Heart right ventricle (tissue), 16 donors: ENCODE data around the gene CREB3L2. TPM values are rescaled to one million over a fixed set of nuclear protein-coding genes. Genes with fewer than 3 reads are reported as not detected.
A peak's percentile ranks its signal among the peaks of the same experiment; 100 is the strongest.

Source experiments
- ATAC-seq, 8 donors: fragments of 200-7000 bp; cut with Tn5 transposase; one replicate each; pipeline ENCODE4 v1.9.1; 2020; ENCODE audit warnings: mild to moderate bottlenecking in 8 of 8, moderate library complexity in 8 of 8, moderate number of reproducible peaks in 1 of 8
- DNase-seq, 2 donors: peaks; one replicate each; pipeline ENCODE4 v3.0.0-alpha.2; 2020
- H3K27ac ChIP-seq, 10 donors: fragments of 200-600 bp; sonication (generic) in 2 of 10; one replicate each; pipeline versions ENCODE4 v1.5.0 to v1.8.0; 2020 to 2022; ENCODE audit warnings: mild to moderate bottlenecking in 3 of 10
- H3K27me3 ChIP-seq, 7 donors: fragments of 200-600 bp; one replicate each; pipeline ENCODE4 v1.8.0; 2021 to 2022; ENCODE audit warnings: mild to moderate bottlenecking in 2 of 7
- H3K36me3 ChIP-seq, 9 donors: fragments of 200-600 bp; sonication (generic) in 1 of 9; one replicate each; pipeline versions ENCODE4 v1.5.0 to v1.8.0; 2020 to 2022; ENCODE audit warnings: mild to moderate bottlenecking in 2 of 9
- H3K4me1 ChIP-seq, 9 donors: fragments of 200-600 bp; sonication (generic) in 1 of 9; one replicate each; pipeline versions ENCODE4 v1.5.0 to v1.8.0; 2020 to 2022; ENCODE audit warnings: mild to moderate bottlenecking in 4 of 9
- H3K4me3 ChIP-seq, 10 donors: fragments of 200-600 bp; sonication (generic) in 2 of 10; one replicate each; pipeline versions ENCODE4 v1.5.0 to v1.8.0; 2020 to 2022; ENCODE audit warnings: mild to moderate bottlenecking in 7 of 10, moderate library complexity in 2 of 10
- H3K9me3 ChIP-seq, 11 donors: fragments of 200-600 bp in 10 of 11; sonication (generic) in 2 of 11; one replicate each; pipeline versions ENCODE4 v1.5.0 to v1.8.0; 2013 to 2022; ENCODE audit warnings: mild to moderate bottlenecking in 2 of 11, control low read depth in 1 of 11, moderate library complexity in 1 of 11
- WGBS, 2 donors: extraction: QIAGEN DNeasy Blood & Tissue Kit; methylation state at CpG; one replicate each; pipeline ENCODE4 v1.1.7; 2013; ENCODE audit warnings: inconsistent platforms in 1 of 2; 5-methylcytosine and 5-hydroxymethylcytosine counted together
- intact Hi-C, 10 donors: fragments of 100-400 bp; cut with DNase I; formaldehyde crosslinking; loops; one replicate each; pipeline versions ENCODE4 v1.11.1 to v1.14.2; 2022
- polyA plus RNA-seq, 2 donors: library from polyadenylated mRNA; stranded (reverse); fragments of 200-250 nt; gene quantifications; one replicate each; pipeline ENCODE4 v1.2.3, GENCODE V29; 2013
- total RNA-seq, 10 donors: library from RNA; stranded (reverse); fragmentation: NEBNext Ultra II Directional in 3 of 10; extraction: Animal tissue kit (Norgen Biotek cat#: 25700) in 3 of 10; gene quantifications; one replicate each; pipeline versions ENCODE4 v1.2.1 to v1.2.4, GENCODE V29; 2021 to 2023
- TF ChIP-seq, protein P1 (sequence below), 9 donors: fragments of 200-600 bp; sonication (generic) in 2 of 9; IDR thresholded peaks; one replicate each; pipeline versions ENCODE4 v1.5.0 to v1.8.0; 2021 to 2022; ENCODE audit warnings: antibody characterized with exemption in 9 of 9, mild to moderate bottlenecking in 5 of 9, moderate library complexity in 1 of 9
- donor health status: Arrhythmogenic right ventricular cardiomyopathy.
- donor health status: ischemic (EF 13 %, LVEDD 7.1; RV severe dilation, severe dysfunction).
- donor health status: healthy with polysubstance abuse.
- donor health status: DM: no; HTN: yes; CAD: no.
- donor health status: DM: no; HTN: no; CAD: no.
- donor health status: ischemic (EF 25% LVEDD 6.9; RV normal size, moderate dysfunction).
- donor health status: ischemic (EF 25% LVEDD 5.7; RV mildly dilated, moderate dysfunction).
- donor health status: healthy.
- donor health status: DM: yes; HTN: yes; CAD: no.
- donor health status: Ischemic cardiomyopathy.
- donor health status: ischemic (EF 35%, LVEDD 5.7; RV mildly dilated, moderate dysfunction).
- donor health status: nonischemic (EF 11% LVEDD 7.7; RV severe dilation, severe dysfunction).
- donor health status: DM: yes; HTN: yes; CAD: no.
- donor health status: PGD.
- donor health status: ischemic (EF 29% LVEDD 5.4; RV normal size, mild dysfunction).
- donor health status: nonischemic (EF 23%, LVEDD 6.1; RV moderate dilation, normal function).

CREB3L2 gene
- total and polyA plus RNA-seq, 12 donors, result 4.2 to 34.2 (median 23.3) TPM

DNA sequence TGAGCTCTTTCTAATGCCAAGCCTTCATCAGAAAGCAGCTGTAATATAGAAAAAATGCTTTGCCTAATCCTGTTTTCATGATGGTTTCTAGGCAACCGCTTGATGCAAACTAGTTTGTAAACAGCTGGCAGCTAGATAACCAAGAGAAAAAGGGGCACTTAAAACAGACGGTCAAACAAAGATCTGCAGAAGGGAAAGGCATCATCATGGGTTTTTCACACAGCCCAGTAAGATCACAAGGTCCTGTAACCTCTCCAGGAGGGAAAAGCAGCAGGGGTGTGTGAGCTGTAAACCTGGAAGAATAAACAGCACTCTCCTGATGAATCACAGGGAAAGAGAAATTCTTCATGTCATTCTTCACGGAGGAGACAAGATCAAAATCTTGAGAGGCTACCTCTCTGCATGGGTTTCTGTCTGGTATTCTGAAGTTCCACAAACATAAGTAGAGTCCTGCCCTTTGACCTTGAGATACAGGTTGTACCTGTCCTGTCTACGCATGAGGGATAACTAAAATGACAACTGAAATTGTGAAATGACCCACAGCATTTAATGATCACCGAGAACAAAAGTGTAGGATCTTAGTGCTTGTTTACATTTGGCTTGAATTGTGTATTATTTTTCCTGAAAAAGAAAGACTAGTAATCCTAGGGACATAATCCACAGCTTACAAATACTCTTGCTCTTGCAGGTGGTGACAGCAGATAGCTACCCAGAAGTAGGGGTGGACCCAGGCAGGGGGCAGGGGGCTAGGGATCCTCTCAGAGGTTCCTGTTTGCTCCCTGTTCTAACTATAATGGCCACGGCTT is 48.0 kb downstream of the CREB3L2 start:
- TF ChIP-seq, protein P1, sequence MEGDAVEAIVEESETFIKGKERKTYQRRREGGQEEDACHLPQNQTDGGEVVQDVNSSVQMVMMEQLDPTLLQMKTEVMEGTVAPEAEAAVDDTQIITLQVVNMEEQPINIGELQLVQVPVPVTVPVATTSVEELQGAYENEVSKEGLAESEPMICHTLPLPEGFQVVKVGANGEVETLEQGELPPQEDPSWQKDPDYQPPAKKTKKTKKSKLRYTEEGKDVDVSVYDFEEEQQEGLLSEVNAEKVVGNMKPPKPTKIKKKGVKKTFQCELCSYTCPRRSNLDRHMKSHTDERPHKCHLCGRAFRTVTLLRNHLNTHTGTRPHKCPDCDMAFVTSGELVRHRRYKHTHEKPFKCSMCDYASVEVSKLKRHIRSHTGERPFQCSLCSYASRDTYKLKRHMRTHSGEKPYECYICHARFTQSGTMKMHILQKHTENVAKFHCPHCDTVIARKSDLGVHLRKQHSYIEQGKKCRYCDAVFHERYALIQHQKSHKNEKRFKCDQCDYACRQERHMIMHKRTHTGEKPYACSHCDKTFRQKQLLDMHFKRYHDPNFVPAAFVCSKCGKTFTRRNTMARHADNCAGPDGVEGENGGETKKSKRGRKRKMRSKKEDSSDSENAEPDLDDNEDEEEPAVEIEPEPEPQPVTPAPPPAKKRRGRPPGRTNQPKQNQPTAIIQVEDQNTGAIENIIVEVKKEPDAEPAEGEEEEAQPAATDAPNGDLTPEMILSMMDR (IDR thresholded peaks at IDR 0.05), result no peak
- intact Hi-C loops, result loop anchor here in 1 of 10 donors (5.0 kb wide), 1 partner anchor 33 kb away; no protein-coding TSS in a partner anchor
- Histone ChIP-seq H3K36me3 (peaks cover 0 to 19% (median 0%) of the 10 kb centered on the region in 9 donors), H3K4me3 (no peak overlapping the region), H3K9me3 (no peaks in the 10 kb centered on the region), H3K27me3 (no peaks in the 10 kb centered on the region), H3K27ac (peak overlapping the region in 4 of 10 donors; percentile 5 to 47 (median 21)), H3K4me1 (peaks cover 3 to 93% (median 66%) of the 10 kb centered on the region in 9 donors)
- 54 to 59% methylated on average over 6 of the region's 6 CpGs for WGBS, 2 donors
- ATAC-seq (no peak), DNase-seq (no peak)

DNA sequence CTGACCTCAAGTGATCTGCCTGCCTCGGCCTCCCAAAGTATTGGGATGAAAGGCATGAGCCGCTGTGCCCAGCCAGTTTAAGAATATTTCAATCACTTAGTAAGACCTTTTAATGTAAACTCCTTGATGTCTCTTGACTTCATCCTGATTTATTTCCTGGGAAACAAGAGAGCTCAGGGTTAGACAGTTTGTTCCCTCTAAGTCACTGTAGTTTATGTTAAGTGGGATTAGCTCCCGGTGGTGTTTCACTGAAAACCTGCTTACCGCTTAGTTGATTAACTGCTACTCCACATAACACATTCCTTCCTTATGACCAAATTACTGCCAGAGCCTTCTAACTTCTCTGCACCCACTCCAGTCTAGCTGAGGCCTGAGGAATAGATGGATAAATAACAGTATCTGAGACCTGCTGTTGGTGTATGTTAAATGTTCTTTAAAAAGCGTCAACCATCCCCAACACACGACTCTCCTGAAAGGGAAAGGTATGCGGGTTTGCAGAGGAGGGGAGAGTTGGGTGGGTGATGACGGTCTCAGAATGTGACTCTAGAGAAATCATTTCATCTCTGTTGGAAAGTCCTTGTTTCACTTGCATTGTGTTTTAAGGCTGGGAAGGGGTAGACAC is 48.7 kb downstream of the CREB3L2 start:
- DNase-seq, result no peak
- WGBS, 2 donors, result 57 to 69% methylated on average over 8 of the region's 8 CpGs
- no peak overlapping the region for H3K4me3 ChIP-seq
- peaks cover 0 to 12% (median 0%) of the 10 kb centered on the region in 9 donors for H3K36me3 ChIP-seq
- peak overlapping the region in 3 of 10 donors; percentile 5 to 47 (median 32) for H3K27ac ChIP-seq
- TF ChIP-seq, protein P1 (IDR thresholded peaks at IDR 0.05), result no peak
- H3K27me3 ChIP-seq, result no peaks in the 10 kb centered on the region
- H3K4me1 ChIP-seq, result peaks cover 2 to 92% (median 67%) of the 10 kb centered on the region in 9 donors
- no peaks in the 10 kb centered on the region for H3K9me3 ChIP-seq
- intact Hi-C loops, result loop anchor here in 1 of 10 donors (5.0 kb wide), 1 partner anchor 34 kb away; no protein-coding TSS in a partner anchor
- ATAC-seq, result no peak

DNA sequence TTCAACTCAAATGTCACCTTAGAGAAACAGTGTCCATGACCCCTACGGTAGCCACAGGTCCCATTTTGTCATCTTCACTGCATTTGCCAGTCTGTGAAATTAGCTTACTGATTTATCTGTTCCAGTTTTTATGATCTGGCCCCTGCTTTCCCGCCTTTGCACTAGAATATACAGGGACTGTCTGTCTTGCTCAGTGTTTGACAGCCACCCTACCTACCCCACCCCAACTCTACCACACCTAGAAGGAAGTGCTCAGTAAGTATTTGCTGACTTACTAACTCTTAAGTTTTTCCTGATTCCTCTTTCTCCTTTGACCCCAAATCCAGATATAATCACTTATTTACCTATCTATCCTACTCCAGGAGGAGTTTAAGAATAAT is 49.5 kb downstream of the CREB3L2 start:
- no peak for ATAC-seq
- H3K4me1 ChIP-seq, result peaks cover 0 to 90% (median 66%) of the 10 kb centered on the region in 9 donors
- intact Hi-C loops, result loop anchor here in 1 of 10 donors (5.0 kb wide), 1 partner anchor 35 kb away; no protein-coding TSS in a partner anchor
- no peak overlapping the region for H3K4me3 ChIP-seq
- no peaks in the 10 kb centered on the region for H3K27me3 ChIP-seq
- WGBS, 2 donors, result 93 to 98% methylated on average over 2 of the region's 2 CpGs
- TF ChIP-seq, protein P1 (IDR thresholded peaks at IDR 0.05), result no peak
- peak overlapping the region in 1 of 10 donors; percentile 47 for H3K27ac ChIP-seq
- no peak for DNase-seq
- peaks cover 0 to 7% (median 0%) of the 10 kb centered on the region in 9 donors for H3K36me3 ChIP-seq
- no peaks in the 10 kb centered on the region for H3K9me3 ChIP-seq

DNA sequence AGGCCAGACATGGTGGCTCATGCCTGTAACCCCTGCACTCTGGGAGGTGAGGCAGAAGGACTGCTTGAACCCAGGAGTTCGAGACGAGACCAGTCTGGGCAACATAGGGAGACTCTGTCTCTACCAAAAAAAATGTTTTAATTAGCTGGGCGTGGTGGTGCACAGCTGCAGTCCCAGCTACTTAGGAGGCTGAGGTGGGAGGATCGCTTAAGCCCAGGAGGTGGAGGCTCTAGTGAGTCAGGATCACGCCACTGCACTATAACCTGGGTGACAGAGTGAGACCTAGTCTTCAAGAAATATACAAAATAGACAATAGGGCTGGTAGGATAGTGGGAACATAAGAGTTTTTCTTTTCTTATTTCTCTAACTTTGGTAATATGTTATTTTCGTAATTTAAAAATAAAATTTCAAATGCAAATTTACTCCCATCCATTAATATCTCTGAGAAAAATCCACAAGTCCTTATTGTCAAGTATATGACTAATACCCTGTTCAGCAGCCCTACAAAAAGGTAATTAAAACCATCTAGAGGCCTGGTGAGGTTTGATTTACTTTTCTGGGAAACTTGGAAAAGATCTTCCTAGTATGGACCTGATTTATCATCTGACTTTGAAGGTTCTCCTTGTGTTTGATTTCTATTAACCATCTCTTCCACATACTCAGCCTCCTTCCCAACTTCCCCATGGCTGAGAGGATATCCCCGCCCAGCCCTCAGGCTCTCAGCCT is 50.0 kb downstream of the CREB3L2 start:
- Histone ChIP-seq H3K4me3 (no peak overlapping the region), H3K36me3 (peaks cover 0 to 5% (median 0%) of the 10 kb centered on the region in 9 donors), H3K9me3 (no peaks in the 10 kb centered on the region), H3K27me3 (no peaks in the 10 kb centered on the region), H3K4me1 (peaks cover 0 to 86% (median 64%) of the 10 kb centered on the region in 9 donors), H3K27ac (no peak overlapping the region)
- 98 to 99% methylated on average over 7 of the region's 7 CpGs for WGBS, 2 donors
- TF ChIP-seq, protein P1 (IDR thresholded peaks at IDR 0.05), result no peak
- no peak for DNase-seq
- no peak for ATAC-seq
- intact Hi-C loops, result loop anchor here in 1 of 10 donors (5.0 kb wide), 1 partner anchor 35 kb away; no protein-coding TSS in a partner anchor
